ENCODE measurements around the gene AP4B1. TPM values are rescaled to one million over a fixed set of nuclear protein-coding genes. Genes with fewer than 3 reads are reported as not detected.

The AP4B1 gene
- total and polyA plus RNA-seq, 2 of the 13 experiments (the other 11 are each of a cell fraction or from before 2014, with no cell fraction given): 8.5 to 12.0 TPM

GRCh38 chr1:113901191-113901590 lies 3.4 kb downstream of the AP4B1 start:
- H3K4me2 ChIP-seq (ENCODE audit: low read depth, low read length): no peak overlapping the region
- ChIA-PET POLR2A (no interaction called here), CTCF (ENCODE audit: low intra/inter-chr PET ratio, low total read pairs) (no interaction called here)
- no TSS peak for BruUV-seq (replicated peaks)
- H2AFZ ChIP-seq (ENCODE audit: low read length): no peak overlapping the region
- in situ Hi-C loops (cut with HindIII; ENCODE audit: extremely low pct_ligation_motif_present, low pct_unique_long_range_greater_than_20kb) (no loop called here), intact Hi-C loops (cut with micrococcal nuclease; ENCODE audit: unreplicated experiment) (no loop called here)
- peaks cover 4 to 30% of the 10 kb centered on the region in 2 experiments; a peak in 4 of 5 replicates for H3K36me3 ChIP-seq (replicated peaks in 1 of 2; ENCODE audit: control insufficient read depth in 1 of 2, insufficient read depth in 2 of 2, low read length in 2 of 2)
- peaks cover 16% of the 10 kb centered on the region for H3K79me2 ChIP-seq (ENCODE audit: insufficient read depth, low read length)
- ATAC-seq (no peak), FAIRE-seq (no peak), DNase-seq (ENCODE audit: low spot score) (no peak)
- no peaks in the 10 kb centered on the region for H3K9me3 ChIP-seq (ENCODE audit: low read length)
- no peaks in the 10 kb centered on the region for H4K20me1 ChIP-seq (ENCODE audit: insufficient read depth, low read length)
- no peaks in the 10 kb centered on the region; a peak in 1 of 5 replicates for H3K27me3 ChIP-seq (ENCODE audit: control insufficient read depth in 1 of 2, insufficient read depth in 2 of 2, low read length in 2 of 2)
- H3K9ac ChIP-seq (ENCODE audit: insufficient read depth, low read depth, low read length): no peak overlapping the region
- WGBS (ENCODE audit: low lambda C conversion rate): 72% methylated on average over 3 of the region's 3 CpGs
- H3K4me3 ChIP-seq (replicated peaks in 1 of 3; ENCODE audit: insufficient read depth in 1 of 3, low read depth in 2 of 3, low read length in 3 of 3): no peak overlapping the region
- peaks cover 17% of the 10 kb centered on the region; the same call in 1 of the 2 replicates for H3K4me1 ChIP-seq (ENCODE audit: insufficient read depth, low read length)
- TF ChIP-seq KDM3A (CRISPR knock-in tag; IDR thresholded peaks at IDR 0.05; ENCODE audit: low read depth) (no peak), RCOR2 (CRISPR knock-in tag; IDR thresholded peaks at IDR 0.05) (no peak)
- H3K27ac ChIP-seq (ENCODE audit: extremely low read length, insufficient read depth, low read length): no peak overlapping the region

GRCh38 chr1:113899111-113899510 lies 5.5 kb downstream of the AP4B1 start:
- Histone ChIP-seq H4K20me1 (ENCODE audit: insufficient read depth, low read length) (no peaks in the 10 kb centered on the region), H3K9me3 (ENCODE audit: low read length) (no peaks in the 10 kb centered on the region), H2AFZ (ENCODE audit: low read length) (no peak overlapping the region), H3K27ac (ENCODE audit: extremely low read length, insufficient read depth, low read length) (no peak overlapping the region), H3K4me1 (ENCODE audit: insufficient read depth, low read length) (peaks cover 12% of the 10 kb centered on the region; the same call in 1 of the 2 replicates), H3K79me2 (ENCODE audit: insufficient read depth, low read length) (peaks cover 9% of the 10 kb centered on the region), H3K4me2 (ENCODE audit: low read depth, low read length) (no peak overlapping the region), H3K36me3 (replicated peaks in 1 of 2; ENCODE audit: control insufficient read depth in 1 of 2, insufficient read depth in 2 of 2, low read length in 2 of 2) (peaks cover 7 to 39% of the 10 kb centered on the region in 2 experiments; a peak in 4 of 5 replicates), H3K9ac (ENCODE audit: insufficient read depth, low read depth, low read length) (no peak overlapping the region), H3K27me3 (ENCODE audit: control insufficient read depth in 1 of 2, insufficient read depth in 2 of 2, low read length in 2 of 2) (no peaks in the 10 kb centered on the region), H3K4me3 (replicated peaks in 1 of 3; ENCODE audit: insufficient read depth in 1 of 3, low read depth in 2 of 3, low read length in 3 of 3) (no peak overlapping the region)
- in situ Hi-C loops (cut with HindIII; ENCODE audit: extremely low pct_ligation_motif_present, low pct_unique_long_range_greater_than_20kb): no loop called here
- intact Hi-C loops (cut with micrococcal nuclease; ENCODE audit: unreplicated experiment): no loop called here
- CTCF ChIA-PET (ENCODE audit: low intra/inter-chr PET ratio, low total read pairs): no interaction called here
- DNase-seq (ENCODE audit: low spot score) (no peak), ATAC-seq (no peak), FAIRE-seq (no peak)
- BruUV-seq (replicated peaks): no TSS peak
- no peak for TF ChIP-seq ZNF644 (CRISPR knock-in tag; IDR thresholded peaks at IDR 0.05; ENCODE audit: low read depth)
- POLR2A ChIA-PET: no interaction called here

Measured in HepG2 (cell line).